Brain microvascular endothelial cell (primary cell): ENCODE data around the gene FN3KRP.

Experiments used
- DNase-seq: peaks from one replicate; pipeline ENCODE4 v3.0.0-alpha.2; 2020
- H3K27ac ChIP-seq: fragments of 250-450 bp; sonication (Bioruptor Pico); 2 replicates; pipeline ENCODE4 v1.5.1; 2020; ENCODE audit warnings: mild to moderate bottlenecking, moderate library complexity
- H3K27me3 ChIP-seq: fragments of 250-450 bp; sonication (Bioruptor Pico); replicated peaks from 2 replicates; pipeline ENCODE4 v1.5.1; 2020; ENCODE audit warnings: mild to moderate bottlenecking
- H3K36me3 ChIP-seq: fragments of 250-450 bp; sonication (Bioruptor Pico); replicated peaks from 2 replicates; pipeline ENCODE4 v1.5.1; 2020; ENCODE audit warnings: mild to moderate bottlenecking
- H3K4me3 ChIP-seq: 2 replicates; pipeline ENCODE4 v1.5.1; 2011; ENCODE audit warnings: low read depth, mild to moderate bottlenecking, control low read depth, low read length, moderate library complexity
- in situ Hi-C: cut with HindIII; loops from 2 replicates; pipeline ENCODE4 v1.10.0; 2017; ENCODE audit warnings: low sequenced_read_pairs, low pct_ligation_motif_present
- TF ChIP-seq, protein P1 (sequence below): IDR thresholded peaks from 2 replicates; pipeline ENCODE4 v1.5.1; 2011; ENCODE audit warnings: low read depth, mild to moderate bottlenecking, moderate library complexity, low read length, control low read depth, inconsistent platforms; ENCODE audit errors: missing control alignments

Gene FN3KRP

DNA sequence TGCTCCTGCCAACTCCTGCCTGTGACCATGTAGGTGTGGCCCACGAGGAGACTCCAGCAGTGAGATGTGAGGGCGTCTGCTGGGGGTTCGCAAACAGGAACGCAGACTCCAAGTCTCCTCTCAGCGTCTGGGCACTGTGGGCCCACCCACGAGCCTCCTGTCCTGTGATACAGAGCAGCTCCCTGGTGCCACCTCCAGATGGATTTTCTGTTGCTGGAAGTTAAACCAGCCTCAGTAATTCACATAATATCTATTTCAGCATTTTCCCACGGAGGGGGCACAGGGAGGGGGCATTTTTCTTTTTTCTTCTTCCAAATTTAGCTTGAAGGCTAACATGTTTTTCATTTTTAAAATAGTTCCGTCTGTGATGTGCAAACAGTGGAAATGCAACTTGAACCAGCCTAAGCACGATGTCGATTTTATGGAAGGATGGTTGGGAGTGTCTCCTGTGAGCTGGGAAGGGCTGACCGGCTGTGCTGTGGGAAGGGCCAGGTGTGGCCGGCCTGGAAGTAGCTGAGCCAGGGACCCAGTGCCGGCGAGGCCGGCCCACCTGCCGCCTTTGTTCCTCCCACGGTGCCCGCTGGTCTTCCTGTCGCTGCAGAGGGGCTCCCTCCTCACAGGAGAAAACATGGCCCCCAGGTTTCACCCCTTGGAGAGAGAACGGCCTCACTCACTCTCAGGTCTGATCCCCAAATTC lies 14.1 kb upstream of the FN3KRP start:
- Histone ChIP-seq H3K27ac (no peak overlapping the region), H3K27me3 (no peaks in the 10 kb centered on the region), H3K4me3 (no peak overlapping the region), H3K36me3 (no peaks in the 10 kb centered on the region)
- in situ Hi-C loops, result no loop called here
- TF ChIP-seq, protein P1, sequence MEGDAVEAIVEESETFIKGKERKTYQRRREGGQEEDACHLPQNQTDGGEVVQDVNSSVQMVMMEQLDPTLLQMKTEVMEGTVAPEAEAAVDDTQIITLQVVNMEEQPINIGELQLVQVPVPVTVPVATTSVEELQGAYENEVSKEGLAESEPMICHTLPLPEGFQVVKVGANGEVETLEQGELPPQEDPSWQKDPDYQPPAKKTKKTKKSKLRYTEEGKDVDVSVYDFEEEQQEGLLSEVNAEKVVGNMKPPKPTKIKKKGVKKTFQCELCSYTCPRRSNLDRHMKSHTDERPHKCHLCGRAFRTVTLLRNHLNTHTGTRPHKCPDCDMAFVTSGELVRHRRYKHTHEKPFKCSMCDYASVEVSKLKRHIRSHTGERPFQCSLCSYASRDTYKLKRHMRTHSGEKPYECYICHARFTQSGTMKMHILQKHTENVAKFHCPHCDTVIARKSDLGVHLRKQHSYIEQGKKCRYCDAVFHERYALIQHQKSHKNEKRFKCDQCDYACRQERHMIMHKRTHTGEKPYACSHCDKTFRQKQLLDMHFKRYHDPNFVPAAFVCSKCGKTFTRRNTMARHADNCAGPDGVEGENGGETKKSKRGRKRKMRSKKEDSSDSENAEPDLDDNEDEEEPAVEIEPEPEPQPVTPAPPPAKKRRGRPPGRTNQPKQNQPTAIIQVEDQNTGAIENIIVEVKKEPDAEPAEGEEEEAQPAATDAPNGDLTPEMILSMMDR, result no peak
- DNase-seq, result no peak

DNA sequence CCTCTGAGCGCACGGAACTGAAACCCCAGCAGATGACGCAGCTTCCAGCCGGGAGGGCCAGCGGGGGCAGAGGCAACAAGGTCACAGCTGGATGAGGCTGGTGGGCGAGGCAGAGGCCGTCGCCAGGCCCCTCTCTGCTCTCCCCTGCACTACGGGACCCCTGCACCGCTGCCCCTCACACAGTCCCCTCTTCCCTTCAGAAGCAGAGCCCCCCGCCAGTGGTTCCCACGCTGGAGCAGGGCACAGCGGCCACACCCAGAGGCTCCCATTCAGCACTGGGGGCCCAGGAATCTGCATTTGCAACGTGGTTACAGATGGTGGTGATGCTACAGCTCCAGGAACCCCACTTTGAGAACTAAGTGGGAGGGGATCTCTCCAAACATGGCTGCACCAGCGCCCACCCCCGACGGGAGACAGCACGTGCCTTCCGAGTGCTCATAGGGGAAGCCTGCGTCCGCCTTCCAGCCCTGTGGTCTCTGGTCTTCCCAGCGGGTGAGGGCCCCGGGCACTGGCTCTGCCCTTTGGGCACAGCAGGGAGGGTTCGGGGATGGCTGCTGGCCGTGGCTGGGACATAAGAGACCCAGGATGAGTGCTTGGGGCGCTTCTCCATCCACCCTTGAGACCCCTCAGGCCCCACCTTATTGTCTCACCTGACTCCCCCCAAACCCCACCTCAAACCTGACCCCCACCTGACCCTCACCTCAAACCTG lies 13.3 kb upstream of the FN3KRP start:
- no peaks in the 10 kb centered on the region for H3K27me3 ChIP-seq
- DNase-seq, result no peak
- TF ChIP-seq, protein P1, result no peak
- no peak overlapping the region for H3K27ac ChIP-seq
- no peak overlapping the region for H3K4me3 ChIP-seq
- in situ Hi-C loops, result no loop called here
- H3K36me3 ChIP-seq, result no peaks in the 10 kb centered on the region

DNA sequence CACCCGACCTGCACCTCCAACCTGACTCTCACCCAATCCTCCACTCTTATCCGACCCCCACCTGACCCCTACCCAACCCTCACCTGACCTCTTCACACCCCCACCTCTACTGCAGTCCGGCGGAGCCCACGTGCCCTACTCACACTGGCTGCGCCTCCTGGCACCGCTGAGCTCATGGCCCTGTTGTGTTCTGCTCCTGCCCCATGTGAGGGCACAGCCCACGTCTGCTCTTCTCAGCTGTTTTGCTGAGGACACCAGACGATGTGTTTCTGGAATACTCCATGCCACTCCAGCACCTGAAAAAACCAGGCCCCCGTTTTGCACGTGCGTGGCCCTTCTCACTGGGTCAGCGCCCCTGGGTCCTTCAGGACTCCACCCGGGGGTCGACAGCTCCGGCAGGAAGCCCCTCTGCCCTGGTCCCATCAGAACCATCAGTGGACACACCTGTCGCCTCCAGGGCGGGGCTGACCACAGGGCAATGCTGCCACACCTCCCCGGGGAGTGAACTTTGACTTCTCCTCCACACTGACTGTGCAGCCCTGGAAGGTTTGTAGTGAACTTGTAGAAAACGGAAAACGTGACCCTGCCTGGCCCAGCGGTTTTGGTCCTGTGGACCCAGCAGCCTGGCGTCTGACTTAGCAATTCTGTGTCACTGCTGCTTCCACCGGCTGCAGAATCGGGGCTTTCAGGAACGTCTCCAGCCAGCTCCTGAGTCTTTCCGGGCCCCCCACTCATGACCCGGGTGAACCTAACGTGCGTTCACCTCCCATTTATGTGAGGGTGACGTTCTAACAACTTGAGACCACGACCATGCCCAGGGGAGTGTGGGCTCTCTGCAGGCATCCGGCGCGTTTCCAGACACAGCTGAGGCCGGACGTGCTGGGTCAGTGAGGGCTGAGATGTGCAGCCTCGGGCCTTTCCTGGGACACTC lies 12.3 kb upstream of the FN3KRP start:
- no peak overlapping the region for H3K27ac ChIP-seq
- H3K27me3 ChIP-seq, result no peaks in the 10 kb centered on the region
- H3K36me3 ChIP-seq, result no peaks in the 10 kb centered on the region
- DNase-seq, result no peak
- in situ Hi-C loops, result no loop called here
- TF ChIP-seq, protein P1, result no peak
- H3K4me3 ChIP-seq, result no peak overlapping the region

DNA sequence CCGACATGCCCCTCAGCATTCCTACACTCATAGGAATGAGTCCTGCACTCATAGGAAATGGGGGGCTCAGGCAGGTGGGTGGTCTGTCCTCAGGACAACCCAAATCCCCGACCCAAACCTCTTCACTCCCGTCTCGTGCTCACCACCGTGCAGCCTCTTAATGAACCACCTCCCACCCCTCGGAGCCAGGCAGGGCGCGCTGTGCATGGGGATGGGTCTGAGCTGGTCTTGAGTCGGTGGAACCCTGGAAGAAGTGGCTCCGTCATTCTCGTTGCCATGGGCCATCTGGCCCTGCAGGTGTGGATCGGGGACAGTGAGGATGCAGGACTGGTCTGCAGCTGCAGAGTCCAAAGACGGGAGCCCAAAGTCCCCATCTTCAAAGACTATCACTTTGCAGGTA lies 11.6 kb upstream of the FN3KRP start:
- in situ Hi-C loops, result no loop called here
- TF ChIP-seq, protein P1, result no peak
- DNase-seq, result no peak
- no peak overlapping the region for H3K27ac ChIP-seq
- H3K36me3 ChIP-seq, result no peaks in the 10 kb centered on the region
- H3K4me3 ChIP-seq, result no peak overlapping the region
- H3K27me3 ChIP-seq, result no peaks in the 10 kb centered on the region

DNA sequence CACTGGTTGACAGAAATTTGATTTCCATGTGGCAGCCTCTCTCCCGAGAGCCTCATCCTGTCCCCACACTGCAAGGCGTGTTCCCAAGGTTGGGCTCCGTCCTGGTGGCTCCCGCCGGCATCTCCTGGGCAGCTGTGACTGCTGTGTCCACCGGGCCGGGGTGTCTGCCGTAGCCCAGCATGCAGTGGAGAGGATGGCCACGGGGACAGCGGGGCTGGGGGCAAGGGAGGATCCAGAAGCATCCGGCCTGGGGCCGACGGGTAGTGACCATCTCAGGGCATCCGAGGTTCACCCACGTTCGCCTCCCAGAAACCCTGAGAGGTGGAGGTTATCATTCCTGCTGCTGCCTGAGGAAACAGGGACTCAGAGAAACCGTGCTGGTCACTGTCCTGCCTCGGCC lies 10.8 kb upstream of the FN3KRP start:
- H3K27me3 ChIP-seq, result no peaks in the 10 kb centered on the region
- no peak for DNase-seq
- TF ChIP-seq, protein P1, result no peak
- in situ Hi-C loops, result no loop called here
- H3K4me3 ChIP-seq, result no peak overlapping the region
- H3K36me3 ChIP-seq, result no peaks in the 10 kb centered on the region
- H3K27ac ChIP-seq, result no peak overlapping the region
